HG03139 (cell line): ENCODE measurements around the gene SPDYE17.
"Not testable (repeated sequence)": the region's sequence is repeated elsewhere in the genome, so short reads cannot be mapped to it uniquely, and the experiment has no call there.

Source experiments
- ATAC-seq: cut with Tn5 transposase; IDR thresholded peaks from one replicate; pipeline ENCODE4 v1.9.1; 2021; ENCODE audit not compliant: unreplicated experiment

SPDYE17 gene

GRCh38 chr7:76998764-76999450 lies 33.3 kb downstream of the SPDYE17 start:
- not testable (repeated sequence) for ATAC-seq

DNA sequence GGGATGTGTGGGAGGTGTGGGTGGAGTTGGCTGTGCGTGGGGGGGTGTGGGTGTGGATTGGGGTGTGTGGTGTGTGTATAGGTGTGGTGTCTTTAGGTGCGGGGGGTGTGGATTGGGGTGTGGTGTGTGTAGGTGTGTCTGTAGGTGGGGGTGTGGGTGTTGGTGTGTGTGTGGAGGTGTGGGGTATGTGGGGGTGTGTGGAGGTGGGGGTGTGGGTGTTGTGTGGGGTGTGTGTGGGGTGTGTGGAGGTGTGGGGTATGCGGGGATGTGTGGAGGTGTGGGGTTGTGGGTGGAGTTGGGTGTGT lies 33.9 kb downstream of the SPDYE17 start:
- ATAC-seq = no peak

- ATAC-seq = no peak
These were observed 34.5 kb downstream of the SPDYE17 start for GRCh38 chr7:76997381-76998284.

- ATAC-seq = not testable (repeated sequence)
These were observed 35.2 kb downstream of the SPDYE17 start for GRCh38 chr7:76996932-76997331.

DNA sequence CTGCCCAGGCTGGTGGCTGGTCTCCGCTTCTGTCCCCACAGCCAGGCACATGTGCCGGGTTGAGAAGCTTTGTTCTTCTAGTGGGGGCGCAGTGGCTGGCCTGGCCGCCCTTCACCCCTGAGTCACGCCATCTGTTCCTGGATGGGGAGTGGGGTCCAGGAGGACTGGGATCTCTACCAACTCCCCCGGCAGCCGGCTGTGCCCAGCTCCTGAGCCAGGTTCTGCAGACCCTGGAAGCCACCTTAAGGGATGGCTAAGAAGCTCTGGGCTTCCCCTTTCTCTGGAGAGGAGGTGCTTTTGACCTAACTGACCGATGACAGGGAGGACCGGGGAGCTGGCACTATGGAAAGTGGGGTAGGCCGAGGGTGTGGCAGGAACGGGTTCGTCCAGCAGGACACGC lies 37.9 kb downstream of the SPDYE17 start:
- not testable (repeated sequence) for ATAC-seq

DNA sequence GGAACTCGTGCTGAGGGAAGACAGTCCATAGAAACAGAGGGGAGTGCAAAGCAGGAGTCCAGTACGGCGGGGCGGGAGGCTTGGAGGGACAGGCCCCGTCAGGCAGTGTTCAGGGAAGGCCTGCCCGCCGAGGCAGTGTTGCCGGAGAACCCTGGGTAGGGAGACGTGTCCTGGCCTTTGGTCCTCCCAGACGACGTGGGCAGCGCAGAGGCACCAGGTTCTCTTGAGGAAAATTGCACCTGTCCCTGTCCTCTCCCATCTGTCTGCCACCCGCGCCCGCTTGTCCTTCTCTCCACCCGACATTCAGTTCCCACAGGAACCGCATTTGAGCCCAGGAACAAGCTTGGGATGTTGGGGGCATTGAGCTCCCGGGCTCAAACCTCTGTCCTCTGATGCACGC lies 38.3 kb downstream of the SPDYE17 start:
- ATAC-seq = not testable (repeated sequence)

DNA sequence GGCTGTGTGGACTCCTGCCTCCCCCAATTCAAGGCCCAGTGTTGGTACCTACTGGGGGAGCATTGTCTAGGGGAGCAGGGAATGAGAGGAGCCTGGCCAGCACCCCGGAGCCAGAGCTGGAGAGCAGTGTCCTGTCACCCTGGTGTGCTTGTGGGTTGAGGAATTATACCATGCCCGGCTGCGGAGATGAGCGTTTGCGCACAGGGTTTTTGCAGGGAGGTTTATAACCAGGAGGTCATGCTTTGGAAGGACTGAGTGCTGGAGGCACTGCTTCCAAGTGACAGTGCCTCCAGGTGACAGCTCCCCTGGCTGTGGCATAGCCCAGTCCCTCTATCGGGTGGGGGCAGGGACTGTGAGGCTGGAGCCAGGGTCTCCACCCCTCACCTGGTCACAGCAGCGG lies 39.3 kb downstream of the SPDYE17 start:
- not testable (repeated sequence) for ATAC-seq

DNA sequence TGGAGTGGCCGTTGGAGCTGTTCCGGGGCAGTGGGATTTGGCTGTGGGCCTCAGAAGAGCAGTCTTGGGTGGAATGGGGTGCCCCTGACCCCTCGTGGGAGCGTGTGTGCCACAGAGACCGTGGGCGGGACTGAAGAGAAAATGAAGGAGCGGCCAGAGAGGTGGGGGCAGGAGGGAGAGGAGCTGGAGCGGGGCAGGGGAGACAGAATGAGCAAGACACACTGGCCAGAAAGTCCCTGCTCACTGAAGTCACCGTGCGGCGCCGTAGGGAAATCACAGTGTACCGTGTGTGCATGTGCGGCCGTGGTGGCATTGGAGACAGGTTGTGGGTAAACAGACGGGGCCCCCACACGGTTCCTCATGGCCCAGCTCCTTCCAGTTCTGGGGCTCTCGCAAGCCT lies 40.0 kb downstream of the SPDYE17 start:
- ATAC-seq = not testable (repeated sequence)

- ATAC-seq = not testable (repeated sequence)
These were observed 42.0 kb downstream of the SPDYE17 start for GRCh38 chr7:76990202-76990601.

DNA sequence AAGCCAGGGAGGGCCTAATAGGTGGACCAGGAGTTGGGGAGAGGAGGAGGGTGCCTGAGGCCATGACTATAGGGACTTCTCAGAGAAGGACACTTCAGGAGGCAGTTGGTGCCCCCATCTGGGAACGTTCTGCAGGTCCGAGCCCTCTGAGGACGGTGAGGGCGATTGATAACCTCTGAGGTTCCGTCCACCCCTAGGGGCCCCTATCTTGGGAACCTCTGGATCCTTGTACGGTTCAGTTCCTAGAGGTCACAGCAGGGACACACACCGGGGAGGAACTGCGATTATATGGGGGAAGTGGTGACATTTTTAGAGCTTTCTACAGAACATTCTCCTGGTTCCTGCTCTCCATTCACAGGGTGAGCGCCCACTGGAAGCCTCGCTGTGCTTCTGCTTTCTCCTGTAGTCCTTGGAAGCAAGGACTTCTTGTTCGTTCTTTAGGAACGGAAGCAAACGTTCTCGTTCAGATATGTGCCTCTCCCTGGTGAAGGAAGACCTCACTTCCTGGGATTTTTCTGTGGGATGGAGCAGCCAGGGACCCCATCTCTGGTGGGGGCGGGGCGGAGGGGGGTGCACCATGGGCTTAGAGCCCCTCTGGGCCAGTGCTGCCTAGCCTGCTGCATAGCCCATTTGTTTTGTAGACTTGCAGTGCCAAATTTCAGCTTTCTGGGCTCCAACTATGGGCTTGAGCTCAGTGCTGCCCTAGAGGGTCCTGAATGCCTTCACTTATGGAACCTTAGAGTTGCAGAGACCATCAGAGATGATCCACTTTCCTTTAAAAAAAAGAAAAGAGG lies 46.0 kb downstream of the SPDYE17 start:
- not testable (repeated sequence) for ATAC-seq

DNA sequence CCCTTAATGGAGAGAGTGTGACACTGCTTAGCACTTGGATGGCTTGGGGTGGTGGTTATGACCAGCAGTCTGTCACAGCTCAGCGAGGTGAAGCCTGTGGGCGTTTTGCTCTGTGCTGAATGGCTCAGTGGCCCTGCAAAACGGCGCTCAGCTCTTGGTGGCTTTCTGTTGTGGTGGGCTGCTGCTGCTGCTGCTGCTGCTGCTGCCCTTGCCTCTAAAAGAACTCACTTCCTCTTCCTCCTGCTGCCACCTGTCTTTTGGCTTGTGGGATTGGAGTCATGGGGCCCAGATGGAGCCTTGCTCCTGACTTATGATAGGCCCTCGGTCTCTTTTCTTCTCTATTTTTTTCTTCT lies 47.4 kb downstream of the SPDYE17 start:
- peak; percentile 95 for ATAC-seq

GRCh38 chr7:76983937-76984783 lies 48.0 kb downstream of the SPDYE17 start:
- ATAC-seq = not testable (repeated sequence)

DNA sequence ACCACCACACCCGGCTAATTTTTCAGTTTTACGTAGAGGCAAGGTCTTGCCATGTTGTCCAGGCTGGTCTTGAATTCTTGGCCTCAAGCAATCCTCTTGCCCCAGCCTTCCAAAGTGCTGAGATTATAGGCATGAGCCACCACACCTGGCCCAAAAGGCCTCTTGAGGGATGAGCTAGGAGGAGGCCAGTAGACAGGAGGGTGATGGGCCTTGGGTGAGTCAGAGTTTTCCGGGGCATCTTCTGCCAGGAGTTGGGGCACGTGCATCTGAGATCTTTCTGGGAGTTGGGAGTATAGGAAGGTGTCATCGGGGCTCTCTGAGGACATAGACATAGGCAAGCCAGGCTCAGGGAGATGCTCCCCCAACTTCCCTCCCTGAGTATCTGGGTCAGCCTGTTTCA lies 48.8 kb downstream of the SPDYE17 start:
- ATAC-seq = not testable (repeated sequence)

GRCh38 chr7:76982501-76982900 lies 49.7 kb downstream of the SPDYE17 start:
- not testable (repeated sequence) for ATAC-seq

GRCh38 chr7:76981187-76981970 lies 50.8 kb downstream of the SPDYE17 start:
- ATAC-seq = not testable (repeated sequence)

GRCh38 chr7:76980576-76980975 lies 51.6 kb downstream of the SPDYE17 start:
- not testable (repeated sequence) for ATAC-seq

DNA sequence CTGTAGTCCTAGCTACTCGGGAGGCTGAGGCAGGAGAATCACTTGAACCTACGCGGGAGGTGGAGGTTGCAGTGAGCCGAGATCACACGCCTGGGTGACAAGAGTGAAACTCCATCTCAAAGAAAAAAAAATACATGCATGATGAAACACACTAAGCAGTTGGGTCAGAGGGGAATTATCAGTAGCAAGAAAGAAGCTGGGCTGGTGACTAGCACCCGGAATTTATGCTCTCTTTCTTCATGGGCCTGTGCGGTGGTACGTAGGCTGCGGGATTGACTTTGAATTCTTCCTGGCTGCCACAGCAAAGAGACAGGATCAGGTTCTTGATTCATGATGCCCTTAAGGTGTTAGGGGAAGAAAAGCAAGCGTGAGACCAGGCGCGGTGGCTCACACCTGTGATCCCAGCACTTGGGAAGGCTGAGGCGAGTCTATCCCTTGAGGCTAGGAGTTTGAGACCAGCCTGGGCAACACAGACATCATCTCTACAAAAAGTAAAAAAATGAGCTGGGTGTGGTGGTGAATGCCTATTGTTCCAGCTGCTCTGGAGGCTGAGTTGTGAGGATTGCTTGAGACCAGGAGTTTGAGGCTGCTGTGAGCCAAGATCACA lies 54.3 kb downstream of the SPDYE17 start:
- not testable (repeated sequence) for ATAC-seq

DNA sequence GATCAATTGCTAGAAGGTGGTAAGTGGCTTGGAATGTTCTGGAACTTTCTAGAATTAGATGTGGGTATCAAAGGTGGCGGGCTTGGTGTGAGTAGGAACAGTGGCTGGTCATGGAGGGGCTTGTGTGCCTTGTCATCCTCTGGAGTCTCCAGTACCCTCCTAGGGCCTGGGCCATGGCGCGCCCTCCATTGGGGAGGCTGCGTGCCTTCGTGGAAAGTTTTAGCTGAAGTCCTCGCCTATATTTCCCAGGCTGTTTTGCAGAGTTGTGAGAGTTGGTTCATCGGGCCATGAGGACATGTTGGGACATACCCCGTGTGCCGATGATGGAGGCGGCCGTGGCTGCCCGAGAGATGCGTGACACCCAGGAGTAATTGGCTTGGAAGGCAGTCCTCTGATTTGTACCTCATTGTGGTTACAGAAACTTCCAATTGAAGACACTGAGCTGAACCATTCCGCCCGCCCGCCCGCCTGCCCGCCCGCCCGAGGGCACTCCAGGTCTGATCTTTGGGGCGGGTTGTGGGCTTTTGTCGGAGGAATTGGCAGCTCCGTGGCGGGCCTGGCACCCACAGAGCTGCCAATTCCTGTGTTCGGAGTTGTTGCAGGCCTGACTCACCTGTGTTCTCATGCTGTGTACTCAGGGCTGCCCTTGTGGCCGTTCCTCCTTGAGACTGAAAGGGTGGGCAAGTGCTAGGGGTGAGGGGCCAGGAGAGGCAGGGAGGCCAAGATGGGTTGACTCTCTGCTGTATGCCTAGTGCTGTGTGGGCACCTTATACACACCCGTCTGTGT lies 57.2 kb downstream of the SPDYE17 start:
- ATAC-seq = not testable (repeated sequence)

DNA sequence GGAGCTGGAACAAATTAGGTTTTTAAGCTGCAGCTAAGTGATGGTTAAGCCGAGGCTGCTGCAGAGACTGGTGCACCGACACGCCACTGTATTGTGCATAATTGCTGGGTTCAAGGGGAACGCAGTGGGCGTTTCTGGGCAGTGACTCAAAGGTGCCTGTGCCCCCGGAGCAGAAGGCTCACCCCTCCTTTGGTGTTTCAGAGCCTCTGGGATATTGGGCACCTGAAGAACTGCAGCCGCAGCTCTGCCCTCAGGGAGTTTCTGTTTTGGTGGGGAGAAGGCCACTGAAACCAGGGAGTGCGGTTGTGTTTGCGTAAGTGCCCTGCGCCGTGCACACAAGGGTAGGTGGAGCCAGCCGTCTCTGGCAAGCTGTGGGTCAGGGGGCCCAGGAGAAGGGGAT lies 57.8 kb downstream of the SPDYE17 start:
- not testable (repeated sequence) for ATAC-seq
